C1 segment of cervical spinal cord (tissue), 14 donors: Measurements from ENCODE around the gene POLR3B.

ENCODE experiments used
- DNase-seq, 14 donors: peaks; one replicate each; lab custom pipeline; 2025; lab: John Stamatoyannopoulos, UW

Gene POLR3B

DNA sequence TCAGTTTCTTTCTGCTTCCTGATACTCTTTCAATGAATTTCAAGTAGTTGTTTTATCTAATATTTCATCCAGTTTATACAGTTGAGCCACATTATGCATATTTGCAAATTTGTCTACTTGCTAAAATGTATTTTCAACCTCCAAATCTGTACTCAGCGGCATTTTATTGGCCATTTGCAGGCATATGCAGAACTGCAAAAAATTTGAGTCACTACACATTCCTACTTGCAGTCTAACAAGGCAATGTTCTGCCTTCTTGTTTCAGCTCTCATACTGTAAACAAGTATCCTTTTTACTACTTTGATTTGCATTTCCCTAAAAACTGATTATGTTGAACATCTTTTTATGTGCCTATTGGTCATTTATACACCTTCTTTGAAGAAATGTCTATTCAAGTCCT, 55.0 kb downstream of the POLR3B start:
- DNase-seq = no peak

DNA sequence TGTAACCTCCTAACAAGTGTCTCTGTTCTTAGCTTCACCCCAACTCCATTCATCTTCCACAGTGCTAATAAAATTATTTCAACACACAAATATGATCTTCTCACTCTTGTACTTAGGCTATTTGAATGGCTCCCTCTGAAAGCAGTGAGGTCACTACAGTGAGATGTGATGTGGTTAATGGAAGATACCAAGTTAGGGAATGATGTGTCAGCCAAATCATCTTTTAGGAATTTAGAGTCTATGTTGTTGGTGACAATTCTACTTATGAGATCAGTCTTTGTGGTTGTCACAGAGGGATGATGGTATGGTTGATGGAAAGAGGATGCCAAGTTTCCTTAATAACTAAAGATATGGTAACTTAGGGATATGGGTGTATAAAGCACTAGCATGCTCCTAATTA, 57.6 kb downstream of the POLR3B start:
- DNase-seq = no peak

DNA sequence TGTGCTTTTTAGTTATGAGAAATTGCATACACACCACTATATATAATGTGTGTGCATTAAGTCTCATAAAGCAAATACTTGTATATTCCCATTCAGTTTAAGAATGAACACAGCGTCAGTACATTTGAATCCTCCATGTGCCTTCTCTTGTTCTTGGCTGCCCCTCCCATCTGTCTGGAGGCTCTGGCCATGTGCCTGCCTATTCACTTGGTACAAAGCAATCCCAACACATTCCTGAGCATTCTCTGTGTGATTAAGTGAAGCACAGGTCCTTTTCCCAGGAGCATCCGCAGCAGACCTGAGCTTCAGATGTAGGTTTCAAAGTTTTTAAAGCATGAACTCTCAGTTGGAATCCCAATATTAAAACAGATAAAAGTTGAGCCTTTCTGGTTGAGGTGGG, 58.7 kb downstream of the POLR3B start:
- no peak for DNase-seq

DNA sequence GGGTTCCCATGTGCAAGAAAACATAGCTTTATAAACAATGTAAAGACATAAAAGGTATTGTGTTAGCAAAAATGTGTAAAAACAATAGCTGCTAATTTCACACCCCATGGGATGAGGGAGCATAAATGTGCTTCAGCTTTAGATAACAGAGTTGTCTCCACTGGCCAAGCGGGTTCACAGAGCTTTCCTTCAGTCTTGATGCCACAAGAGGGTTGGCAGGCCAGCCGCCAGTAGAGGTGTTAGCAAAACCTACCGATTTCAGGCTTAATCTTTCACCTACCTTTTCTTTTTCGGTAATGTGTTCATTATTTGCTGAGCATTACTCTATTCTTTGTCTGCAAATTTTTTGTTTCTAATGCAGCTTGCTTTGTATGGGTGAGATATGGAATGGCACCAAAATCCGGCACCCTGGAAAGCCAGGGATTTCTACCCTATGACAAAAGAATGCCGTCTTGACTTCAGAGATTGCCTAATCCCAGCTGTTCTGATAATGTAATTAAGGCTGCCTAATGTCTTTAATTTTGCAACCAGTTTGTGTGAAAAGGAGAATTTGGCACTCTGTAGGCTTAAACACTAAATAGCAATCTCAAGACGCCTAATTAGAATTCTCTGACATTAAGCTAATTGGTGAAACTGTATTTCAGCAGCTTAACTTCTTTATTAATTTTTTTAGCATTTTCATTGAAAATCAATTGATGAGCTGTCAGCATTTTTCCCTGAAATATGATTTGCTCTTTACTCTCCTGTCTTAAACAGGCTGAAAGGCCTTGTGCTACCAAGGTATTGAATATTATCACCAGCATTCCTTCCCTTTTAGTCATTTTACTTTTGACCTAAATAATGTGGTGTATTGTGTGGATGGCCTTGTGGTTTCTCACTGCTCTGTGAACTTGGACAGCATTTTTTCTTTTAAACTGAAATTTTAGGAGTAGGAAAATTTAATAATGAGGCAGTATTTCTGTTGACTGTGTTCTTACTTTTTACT, 60.7 kb downstream of the POLR3B start:
- DNase-seq = no peak

DNA sequence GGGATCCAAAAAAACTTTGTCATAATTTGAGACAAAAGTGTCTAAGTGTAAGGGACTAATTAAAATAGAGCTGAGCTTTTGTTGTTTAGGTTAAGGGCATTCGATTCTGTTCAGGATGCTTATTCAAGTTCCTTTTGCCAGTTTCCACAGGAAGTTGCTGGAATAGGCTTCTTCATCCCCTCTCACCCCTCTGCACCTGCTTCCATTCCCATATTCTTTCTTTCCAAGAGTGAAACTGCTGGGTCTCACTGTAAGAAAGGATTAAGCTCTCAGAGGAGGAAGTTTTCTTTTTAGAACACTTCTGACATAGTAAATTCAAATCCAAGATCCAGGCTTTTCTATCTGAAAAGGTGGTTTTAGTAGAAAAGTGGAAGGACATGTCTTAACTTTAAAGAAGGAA, 61.4 kb downstream of the POLR3B start:
- DNase-seq = no peak

DNA sequence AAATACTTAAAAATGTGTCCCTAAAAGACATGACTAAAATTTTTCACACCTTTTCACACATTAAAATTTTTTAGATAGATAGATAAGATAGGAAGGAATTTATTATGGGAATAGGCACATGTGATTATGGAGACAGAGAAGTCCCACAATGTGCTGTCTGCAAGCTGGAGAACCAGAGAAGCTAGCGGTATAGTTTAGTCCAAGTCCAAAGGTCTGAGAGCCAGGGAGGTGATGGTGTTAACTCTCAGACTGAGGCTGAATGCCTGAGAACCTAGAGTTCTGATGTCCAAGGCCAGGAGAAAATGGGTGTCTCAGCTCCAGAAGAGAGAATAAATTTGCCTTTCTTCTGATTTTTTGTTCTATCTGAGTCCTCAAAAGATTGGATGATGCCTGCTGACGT, 65.7 kb downstream of the POLR3B start:
- no peak for DNase-seq

DNA sequence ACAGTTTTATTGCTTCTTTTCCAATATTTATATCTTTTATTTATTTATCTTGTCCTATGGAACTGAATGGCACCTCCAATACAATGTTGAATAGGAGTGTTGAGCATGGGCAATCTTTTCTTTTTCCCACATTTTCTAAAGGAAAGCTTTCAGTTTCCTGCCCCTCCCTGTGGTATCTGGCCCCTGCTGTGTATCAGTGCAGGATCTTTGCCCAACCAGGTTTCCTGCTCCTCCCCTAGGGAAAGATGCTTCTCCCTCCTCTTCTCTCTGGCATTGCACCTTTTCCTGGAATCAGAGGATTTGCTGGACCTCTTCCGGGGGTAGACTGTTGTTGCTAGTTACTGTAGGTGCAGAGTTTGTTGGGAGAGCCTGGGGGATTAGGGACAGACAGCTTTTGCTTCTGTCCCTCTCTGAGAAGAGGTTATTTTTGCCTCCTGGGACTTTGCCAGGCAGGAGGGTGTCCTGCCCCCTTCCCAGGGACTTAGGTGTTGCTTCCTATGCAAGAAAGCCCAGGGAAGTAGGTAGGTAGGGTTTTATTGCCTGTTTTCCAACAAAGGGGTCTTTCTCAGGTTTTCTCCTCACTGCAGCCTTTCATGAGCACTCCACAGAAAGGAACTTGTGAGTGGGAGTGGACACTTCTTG, 67.6 kb downstream of the POLR3B start:
- DNase-seq = no peak

DNA sequence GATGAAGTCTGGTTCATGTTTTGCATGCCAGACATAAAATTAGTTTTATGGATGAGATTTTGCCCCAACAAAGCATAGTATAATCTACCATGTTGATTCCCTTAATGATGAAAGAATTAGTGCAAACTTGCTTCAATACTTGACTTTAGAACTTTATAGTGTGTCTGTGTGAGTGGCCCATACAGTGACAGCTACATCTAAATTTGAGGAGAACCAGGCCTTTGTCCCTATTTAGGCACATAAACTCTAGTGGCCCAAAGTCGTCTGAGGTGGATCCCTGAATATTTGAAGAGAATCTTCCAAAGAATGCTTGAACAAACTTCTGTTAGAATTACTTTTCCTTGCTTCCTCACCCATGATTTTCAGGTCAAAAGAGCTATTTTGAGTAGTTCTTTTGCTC, 70.4 kb downstream of the POLR3B start:
- DNase-seq = no peak

DNA sequence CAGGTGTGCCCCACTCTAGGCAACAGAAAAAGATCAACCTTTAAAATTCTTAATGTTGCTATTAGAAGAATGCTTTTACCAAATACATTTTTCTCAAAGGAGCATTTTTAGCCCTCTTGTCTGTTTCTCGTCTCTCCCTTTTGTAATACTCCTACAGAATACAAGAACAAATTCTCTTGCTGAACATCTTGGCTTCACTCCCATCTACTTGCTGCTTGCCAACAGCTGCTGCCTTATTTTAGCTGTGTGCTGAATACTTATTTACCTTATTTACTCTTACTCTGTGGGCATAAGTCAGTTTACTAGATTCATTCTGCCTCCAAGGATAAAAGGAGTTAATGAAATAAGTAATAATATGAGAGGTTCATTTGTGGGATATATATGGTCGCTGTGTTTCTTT, 70.8 kb downstream of the POLR3B start:
- no peak for DNase-seq

DNA sequence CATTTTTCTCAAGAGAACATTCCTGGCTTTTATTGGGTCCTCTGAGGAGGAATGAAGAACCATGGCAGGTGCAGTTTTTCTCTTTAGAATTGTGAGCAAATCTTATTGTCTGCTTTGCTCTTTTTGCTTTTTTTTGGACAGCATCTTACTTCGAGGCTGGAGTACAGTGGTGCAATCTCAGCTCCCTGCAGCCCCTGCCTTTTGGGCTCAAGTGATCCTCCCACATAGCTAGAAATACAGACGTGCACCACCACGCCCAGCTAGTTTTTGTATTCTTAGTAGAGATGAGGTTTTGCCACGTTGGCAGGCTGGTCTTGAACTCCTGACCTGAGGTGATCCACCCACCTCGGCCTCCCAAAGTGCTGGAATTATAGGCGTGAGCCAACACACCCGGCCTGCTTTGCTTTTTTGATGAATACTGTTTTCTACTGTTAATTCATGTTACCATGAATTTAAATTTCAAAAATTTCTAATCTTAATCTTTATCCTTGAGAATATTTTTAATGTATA, 71.5 kb downstream of the POLR3B start:
- DNase-seq = no peak

DNA sequence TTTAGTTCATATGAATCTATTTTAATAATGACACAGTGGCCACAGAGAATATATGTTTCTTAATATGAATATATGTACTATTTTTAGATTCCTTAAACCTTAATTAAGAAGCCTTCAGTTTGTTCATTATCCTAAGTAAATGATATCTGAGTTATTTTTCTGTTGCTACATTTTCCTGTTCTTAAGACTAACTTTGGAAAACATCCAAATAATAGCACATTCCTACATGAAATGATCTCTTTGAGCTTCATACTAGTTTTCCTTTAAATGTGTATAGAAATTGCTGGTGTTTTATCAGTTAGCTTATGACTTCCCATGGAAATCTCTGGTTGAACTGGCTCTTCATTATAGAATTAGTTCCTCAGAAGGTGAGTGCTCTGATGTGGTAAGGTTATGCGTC, 72.1 kb downstream of the POLR3B start:
- DNase-seq = no peak

DNA sequence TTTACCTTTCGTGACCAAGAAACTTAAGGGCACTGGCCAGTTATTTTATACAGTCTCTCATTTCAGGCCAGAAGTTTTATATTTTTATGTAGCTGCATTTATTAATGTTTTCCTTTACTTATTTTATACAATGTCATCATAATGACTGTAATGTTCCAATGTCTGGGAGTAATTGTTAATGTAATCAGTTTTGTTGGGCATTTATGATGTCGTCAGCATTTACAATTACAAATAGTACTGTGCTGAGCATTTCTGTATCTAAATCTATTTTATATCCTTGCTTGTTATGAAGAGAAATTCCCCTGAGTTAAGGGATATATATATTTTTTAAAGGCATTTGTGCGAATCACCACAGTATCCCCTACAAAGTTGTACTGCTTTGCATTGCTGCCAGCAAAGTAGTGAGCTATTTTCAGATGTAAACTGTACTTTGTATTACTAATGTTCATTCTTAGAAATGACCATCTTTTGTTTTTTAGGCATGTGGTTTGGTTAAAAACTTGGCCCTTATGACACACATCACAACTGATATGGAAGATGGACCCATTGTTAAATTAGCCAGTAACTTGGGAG, 74.4 kb downstream of the POLR3B start:
- no peak for DNase-seq

DNA sequence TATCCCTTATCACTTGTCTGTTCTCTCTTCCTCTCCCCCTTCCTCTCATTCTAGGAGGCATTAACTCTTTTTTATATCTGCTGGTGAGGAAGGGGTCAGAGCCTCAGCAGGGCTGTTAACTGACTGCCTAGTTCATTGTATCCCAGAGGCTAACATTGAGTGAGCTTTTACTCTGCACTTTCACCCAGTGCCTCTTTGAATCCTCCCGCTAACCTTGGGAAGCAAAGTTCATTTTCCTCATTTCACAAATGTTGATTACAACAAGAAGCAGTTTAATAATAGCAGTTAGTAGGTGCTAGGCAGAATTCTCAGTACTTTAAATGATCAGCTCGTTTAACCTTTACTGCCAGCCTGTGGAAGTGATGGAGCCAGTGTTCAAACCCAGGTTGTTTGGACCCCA, 75.5 kb downstream of the POLR3B start:
- no peak for DNase-seq

DNA sequence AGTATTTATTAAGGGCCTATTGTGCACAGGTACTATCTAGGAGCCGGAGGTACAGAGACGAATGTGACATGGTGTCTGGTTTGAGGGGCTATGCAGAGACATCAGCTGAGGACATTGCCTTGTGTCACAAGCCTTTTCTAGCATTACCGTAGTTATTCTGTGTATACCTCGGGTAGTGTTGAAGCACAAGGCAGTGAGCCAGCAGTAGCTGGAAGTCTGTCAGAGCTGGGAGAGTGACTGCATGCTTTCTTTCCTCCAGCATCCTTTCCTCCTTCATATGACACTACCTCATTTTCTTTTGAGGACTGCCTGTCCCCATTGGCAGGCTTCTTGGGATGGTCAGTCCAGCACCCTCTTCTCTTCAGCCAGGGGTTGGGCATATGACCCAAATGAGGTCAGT, 77.0 kb downstream of the POLR3B start:
- peak in 5 of 14 donors; percentile 6 to 37 (median 13) for DNase-seq

DNA sequence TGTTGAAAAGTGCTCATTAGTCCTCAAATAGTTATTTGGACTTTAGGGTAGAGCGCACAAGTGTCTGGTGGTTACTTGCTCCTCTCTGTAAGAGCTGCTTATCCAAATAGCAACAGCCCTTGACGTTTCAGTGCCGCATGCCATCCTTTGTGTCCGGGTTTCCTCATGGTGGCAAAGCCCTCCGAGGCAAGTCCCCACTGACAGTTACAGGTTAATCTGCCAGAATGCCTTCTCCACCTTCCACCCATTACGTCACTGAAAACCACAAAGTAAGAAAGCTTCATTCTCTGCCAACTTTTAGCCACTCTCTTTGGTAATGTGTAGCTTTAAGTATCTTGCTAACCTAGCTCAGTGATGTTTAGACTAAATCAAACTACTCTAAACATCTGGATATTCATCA, 78.6 kb downstream of the POLR3B start:
- DNase-seq = no peak

DNA sequence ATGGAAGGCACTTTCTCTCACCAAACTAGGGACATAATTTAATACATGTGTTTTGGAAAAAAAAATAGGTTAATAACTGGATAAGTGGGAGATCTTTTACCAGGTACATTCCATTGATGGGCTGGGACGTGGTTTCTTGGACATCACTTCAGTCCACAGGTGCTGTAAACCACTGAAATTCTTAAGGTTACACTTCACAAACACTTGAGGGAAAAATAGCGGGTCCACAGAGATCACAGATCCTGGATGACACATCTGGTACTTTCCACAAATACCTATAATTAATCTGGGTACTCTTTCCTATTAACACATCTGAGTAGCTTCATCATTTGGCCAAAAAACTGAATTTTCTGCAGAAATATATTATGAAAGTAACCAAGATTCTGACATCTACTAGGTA, 85.0 kb downstream of the POLR3B start:
- no peak for DNase-seq

DNA sequence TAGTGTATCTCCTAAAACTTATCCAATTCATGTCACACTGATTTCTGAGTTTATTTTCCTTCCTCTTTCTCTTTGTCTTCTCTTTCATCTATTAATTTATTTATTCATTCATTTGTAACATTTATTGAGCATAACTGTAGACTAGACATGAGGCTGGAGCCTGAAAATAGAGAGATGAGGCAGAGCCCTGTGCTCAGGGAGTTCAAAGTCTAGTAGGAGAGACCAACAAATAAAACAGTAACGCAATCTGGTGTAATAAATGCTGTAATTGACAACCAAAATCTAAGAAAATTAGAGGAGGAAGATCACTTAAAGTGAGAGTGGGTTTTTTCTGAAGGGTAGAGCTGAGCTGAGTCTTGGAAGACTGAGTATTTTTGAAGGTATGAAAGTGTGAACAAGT, 87.5 kb downstream of the POLR3B start:
- no peak for DNase-seq

DNA sequence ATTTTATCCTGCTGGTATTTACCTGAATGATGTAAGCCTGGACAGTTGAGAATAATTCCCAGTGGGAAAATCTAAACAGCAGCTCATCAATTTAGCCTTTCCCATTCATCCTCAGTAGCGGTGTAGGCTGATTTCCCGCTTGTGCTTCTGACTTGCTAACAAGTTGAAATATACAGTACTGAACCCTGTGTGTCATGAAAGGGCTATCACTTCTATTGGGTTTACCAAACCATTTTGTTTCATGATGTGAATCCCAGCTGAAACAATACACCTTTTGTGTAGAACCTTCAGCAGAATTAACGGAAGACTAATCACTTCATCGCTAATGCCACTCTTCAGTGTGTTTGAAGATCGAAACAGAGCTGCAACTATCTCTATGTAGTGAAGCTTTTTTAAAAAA, 88.4 kb downstream of the POLR3B start:
- DNase-seq = no peak

DNA sequence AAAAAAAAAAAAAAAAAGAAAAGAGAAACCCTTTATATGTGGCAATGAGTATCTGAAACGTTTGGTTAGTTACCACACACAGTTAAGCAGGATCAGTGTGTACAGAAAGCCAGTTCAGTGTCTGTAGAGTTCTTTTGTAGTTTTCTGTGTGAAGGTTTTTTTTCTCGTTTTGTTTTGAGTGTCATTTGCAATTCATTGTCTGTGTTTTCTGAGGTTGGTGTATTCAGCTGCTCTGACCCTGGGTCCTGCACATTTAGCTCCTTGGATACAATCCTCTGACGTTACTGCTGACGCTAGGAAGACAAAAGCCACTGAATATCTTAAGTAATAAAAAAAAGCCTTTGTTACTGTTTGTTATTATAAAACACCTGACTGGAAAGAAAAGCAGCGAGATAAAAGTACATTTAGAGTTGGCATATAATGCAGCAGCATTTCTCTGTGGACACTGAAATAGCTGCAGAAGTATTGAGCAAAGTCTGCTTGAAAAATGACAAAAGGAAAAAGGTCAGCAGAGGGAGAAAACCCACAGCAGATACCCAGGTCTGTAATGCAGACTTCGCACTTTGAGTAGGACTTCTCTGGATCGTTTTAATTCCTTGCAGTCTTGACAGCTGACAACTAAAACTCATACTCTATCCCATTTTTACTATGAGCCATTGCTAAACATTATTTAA, 89.0 kb downstream of the POLR3B start:
- DNase-seq = peak in 2 of 14 donors; percentile 6

DNA sequence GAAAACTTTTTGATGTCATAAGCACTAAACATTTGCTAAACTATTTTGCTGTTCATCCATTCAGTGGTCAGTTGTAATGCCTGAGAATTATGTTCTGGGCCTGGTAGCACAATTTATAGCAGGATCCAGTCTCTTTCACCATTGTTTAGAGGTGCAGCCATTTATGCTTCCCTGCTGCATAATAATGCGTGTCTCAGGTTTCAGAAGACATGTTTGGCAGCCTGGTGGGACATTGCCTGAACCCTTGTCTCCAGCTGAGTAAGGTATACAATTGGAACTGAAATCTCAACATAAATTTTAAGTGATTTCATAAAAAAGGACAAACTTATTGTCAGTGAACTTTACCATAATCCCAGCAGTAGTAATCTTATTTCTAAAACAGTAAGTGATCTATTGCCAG, 94.8 kb downstream of the POLR3B start:
- DNase-seq = no peak

DNA sequence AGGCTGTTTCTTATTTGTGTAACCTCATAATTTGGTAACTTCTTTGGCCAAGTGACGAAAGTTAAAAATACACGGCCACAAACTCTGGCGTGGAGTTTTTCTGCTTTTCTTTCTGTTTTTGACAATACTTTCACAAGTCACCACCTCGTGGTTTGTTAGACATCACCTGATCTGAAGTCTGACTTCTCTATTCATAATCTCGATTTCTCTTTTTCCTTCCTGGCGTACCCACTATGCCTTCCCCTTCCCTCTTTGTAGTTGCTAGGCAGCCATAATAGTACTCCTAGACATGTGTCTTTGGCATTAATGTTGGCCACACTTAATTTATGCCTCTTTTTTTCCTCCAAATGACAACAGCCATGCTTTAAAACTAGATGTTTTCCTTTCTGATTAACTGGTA, 97.6 kb downstream of the POLR3B start:
- peak in 2 of 14 donors; percentile 2 to 4 for DNase-seq

DNA sequence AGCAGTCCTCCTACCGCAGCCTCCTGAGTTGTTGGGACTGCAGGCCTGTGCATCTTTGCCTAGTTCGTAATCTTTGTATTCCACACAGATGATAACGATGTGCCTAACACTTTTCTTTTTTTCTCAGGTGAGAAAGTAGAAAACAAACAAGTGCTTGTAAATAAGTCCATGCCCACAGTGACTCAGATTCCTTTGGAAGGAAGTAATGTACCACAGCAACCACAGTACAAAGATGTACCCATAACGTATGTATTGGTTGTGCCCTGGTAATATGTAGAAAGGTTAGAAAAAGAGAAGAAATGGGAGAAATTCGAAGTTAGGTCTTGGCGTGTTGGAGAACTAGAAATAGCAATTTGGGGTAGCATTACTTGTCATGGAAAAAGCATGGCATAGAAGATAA, 101.6 kb downstream of the POLR3B start:
- DNase-seq = no peak
